ENCODE data around the gene TYW1.
"Not testable (repeated sequence)": the region's sequence is repeated elsewhere in the genome, so short reads cannot be mapped to it uniquely, and the experiment has no call there.

DNA sequence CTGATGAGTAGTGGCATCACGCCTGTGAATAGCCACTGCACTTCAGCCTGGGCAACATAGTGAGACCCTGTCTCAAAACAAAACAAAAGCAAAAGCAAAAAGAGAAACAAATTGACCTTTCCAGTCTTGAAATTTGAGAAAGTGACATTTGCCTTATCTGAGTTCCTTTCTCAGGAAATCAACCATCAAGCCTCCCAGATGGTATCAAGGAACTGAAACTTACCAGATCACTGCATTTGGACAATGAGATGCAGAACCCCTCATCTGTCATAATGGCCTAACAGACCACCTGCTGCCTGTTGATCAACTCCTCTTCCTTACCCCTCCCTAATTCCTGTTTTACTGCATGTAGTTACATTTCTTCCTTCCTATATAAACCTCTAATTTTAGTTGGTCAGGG lies 16.3 kb upstream of the TYW1 start:
- TF ChIP-seq, protein P1, sequence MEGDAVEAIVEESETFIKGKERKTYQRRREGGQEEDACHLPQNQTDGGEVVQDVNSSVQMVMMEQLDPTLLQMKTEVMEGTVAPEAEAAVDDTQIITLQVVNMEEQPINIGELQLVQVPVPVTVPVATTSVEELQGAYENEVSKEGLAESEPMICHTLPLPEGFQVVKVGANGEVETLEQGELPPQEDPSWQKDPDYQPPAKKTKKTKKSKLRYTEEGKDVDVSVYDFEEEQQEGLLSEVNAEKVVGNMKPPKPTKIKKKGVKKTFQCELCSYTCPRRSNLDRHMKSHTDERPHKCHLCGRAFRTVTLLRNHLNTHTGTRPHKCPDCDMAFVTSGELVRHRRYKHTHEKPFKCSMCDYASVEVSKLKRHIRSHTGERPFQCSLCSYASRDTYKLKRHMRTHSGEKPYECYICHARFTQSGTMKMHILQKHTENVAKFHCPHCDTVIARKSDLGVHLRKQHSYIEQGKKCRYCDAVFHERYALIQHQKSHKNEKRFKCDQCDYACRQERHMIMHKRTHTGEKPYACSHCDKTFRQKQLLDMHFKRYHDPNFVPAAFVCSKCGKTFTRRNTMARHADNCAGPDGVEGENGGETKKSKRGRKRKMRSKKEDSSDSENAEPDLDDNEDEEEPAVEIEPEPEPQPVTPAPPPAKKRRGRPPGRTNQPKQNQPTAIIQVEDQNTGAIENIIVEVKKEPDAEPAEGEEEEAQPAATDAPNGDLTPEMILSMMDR (IDR thresholded peaks at IDR 0.05) = not testable (repeated sequence)
- TF ChIP-seq POLR2AphosphoS5 (IDR thresholded peaks at IDR 0.05) = not testable (repeated sequence)

Measured in esophagus muscularis mucosa (tissue), 3 donors.